H1 (cell line): ENCODE results near the gene TMEM178B. TPM values are rescaled to one million over a fixed set of nuclear protein-coding genes. Genes with fewer than 3 reads are reported as not detected.

Experiments used
- CREB1 ChIP-seq: IDR thresholded peaks from 2 replicates; pipeline ENCODE4 v1.6.1; 2012; ENCODE audit warnings: inconsistent platforms
- FOSL1 ChIP-seq: IDR thresholded peaks from 2 replicates; pipeline ENCODE4 v1.6.1; 2011; ENCODE audit warnings: mild to moderate bottlenecking, low read depth, low read length, moderate library complexity; ENCODE audit not compliant: insufficient read depth
- KDM5A ChIP-seq: fragments of 200-600 bp; IDR thresholded peaks from 2 replicates; pipeline ENCODE4 v1.7.1; 2012; ENCODE audit warnings: mild to moderate bottlenecking, low read length, inconsistent platforms, mixed read lengths
- POLR2A ChIP-seq, 2 experiments: IDR thresholded peaks; 1 replicate in 1 of 2; 2 replicates in 1 of 2; pipeline ENCODE4 v1.6.1; 2011; ENCODE audit warnings: low read depth in 2 of 2, low read length in 2 of 2, mild to moderate bottlenecking in 2 of 2; ENCODE audit errors: control extremely low read depth in 1 of 2
- SIRT6 ChIP-seq: IDR thresholded peaks from one replicate; pipeline ENCODE4 v1.7.1; 2012; ENCODE audit warnings: low read length, inconsistent platforms
- SUZ12 ChIP-seq: fragments of 200-600 bp; sonication (generic); IDR thresholded peaks from 2 replicates; pipeline ENCODE4 v1.6.1; 2012; ENCODE audit warnings: mild to moderate bottlenecking, inconsistent platforms, low read length, moderate library complexity, mixed read lengths
- polyA plus RNA-seq, 7 experiments: library from polyadenylated mRNA; depleted of rRNA in 3 of 7; stranded (reverse) in 5 of 7; unstranded in 2 of 7; fragments of >200 nt in 5 of 7; fragments of 200-250 nt in 2 of 7; gene quantifications; 1 replicate in 5 of 7; 2 replicates in 1 of 7; 4 replicates in 1 of 7; pipeline versions ENCODE4 v1.2.1 to v1.2.3, GENCODE V29; 2011 to 2013; ENCODE audit warnings: missing spikeins in 2 of 7, mixed read lengths in 2 of 7
- total RNA-seq: library from RNA; stranded (reverse); fragmentation: NEBNext Ultra II Directional; extraction: Animal tissue kit (Norgen Biotek cat#: 25700); gene quantifications from 2 replicates; pipeline ENCODE4 v1.2.1, GENCODE V29; 2021
- TF ChIP-seq, protein P1 (sequence below): fragments of 300-600 bp; sonication (generic); IDR thresholded peaks from 2 replicates; pipeline ENCODE4 v1.7.1; 2012; ENCODE audit warnings: low read length, moderate library complexity, mild to moderate bottlenecking, inconsistent platforms; ENCODE audit not compliant: insufficient replicate concordance

The TMEM178B gene
- total and polyA plus RNA-seq, 2 of the 8 experiments (the other 6 are each of a cell fraction or from before 2014, with no cell fraction given), result 5.3 to 18.1 TPM

DNA sequence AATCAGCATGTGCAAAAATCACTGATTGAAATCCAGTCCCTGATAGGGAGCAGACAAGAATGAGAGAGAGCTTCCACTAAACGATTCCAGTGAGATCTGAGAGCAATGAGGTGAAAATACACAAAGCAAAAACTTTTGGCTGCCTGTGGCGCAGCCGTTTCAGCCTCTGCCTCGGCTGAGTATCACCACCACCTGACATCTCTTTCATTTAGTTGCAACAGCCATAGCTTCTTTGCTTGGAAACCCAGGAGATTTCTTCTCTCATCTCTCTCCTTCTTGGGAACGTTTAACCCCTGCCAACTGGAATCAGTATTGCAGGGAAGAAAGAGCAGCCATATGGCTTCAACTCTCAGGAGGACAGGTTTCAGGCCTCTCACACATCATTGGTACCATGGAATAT lies 240.0 kb downstream of the TMEM178B start (continued):
- TF ChIP-seq, protein P1, sequence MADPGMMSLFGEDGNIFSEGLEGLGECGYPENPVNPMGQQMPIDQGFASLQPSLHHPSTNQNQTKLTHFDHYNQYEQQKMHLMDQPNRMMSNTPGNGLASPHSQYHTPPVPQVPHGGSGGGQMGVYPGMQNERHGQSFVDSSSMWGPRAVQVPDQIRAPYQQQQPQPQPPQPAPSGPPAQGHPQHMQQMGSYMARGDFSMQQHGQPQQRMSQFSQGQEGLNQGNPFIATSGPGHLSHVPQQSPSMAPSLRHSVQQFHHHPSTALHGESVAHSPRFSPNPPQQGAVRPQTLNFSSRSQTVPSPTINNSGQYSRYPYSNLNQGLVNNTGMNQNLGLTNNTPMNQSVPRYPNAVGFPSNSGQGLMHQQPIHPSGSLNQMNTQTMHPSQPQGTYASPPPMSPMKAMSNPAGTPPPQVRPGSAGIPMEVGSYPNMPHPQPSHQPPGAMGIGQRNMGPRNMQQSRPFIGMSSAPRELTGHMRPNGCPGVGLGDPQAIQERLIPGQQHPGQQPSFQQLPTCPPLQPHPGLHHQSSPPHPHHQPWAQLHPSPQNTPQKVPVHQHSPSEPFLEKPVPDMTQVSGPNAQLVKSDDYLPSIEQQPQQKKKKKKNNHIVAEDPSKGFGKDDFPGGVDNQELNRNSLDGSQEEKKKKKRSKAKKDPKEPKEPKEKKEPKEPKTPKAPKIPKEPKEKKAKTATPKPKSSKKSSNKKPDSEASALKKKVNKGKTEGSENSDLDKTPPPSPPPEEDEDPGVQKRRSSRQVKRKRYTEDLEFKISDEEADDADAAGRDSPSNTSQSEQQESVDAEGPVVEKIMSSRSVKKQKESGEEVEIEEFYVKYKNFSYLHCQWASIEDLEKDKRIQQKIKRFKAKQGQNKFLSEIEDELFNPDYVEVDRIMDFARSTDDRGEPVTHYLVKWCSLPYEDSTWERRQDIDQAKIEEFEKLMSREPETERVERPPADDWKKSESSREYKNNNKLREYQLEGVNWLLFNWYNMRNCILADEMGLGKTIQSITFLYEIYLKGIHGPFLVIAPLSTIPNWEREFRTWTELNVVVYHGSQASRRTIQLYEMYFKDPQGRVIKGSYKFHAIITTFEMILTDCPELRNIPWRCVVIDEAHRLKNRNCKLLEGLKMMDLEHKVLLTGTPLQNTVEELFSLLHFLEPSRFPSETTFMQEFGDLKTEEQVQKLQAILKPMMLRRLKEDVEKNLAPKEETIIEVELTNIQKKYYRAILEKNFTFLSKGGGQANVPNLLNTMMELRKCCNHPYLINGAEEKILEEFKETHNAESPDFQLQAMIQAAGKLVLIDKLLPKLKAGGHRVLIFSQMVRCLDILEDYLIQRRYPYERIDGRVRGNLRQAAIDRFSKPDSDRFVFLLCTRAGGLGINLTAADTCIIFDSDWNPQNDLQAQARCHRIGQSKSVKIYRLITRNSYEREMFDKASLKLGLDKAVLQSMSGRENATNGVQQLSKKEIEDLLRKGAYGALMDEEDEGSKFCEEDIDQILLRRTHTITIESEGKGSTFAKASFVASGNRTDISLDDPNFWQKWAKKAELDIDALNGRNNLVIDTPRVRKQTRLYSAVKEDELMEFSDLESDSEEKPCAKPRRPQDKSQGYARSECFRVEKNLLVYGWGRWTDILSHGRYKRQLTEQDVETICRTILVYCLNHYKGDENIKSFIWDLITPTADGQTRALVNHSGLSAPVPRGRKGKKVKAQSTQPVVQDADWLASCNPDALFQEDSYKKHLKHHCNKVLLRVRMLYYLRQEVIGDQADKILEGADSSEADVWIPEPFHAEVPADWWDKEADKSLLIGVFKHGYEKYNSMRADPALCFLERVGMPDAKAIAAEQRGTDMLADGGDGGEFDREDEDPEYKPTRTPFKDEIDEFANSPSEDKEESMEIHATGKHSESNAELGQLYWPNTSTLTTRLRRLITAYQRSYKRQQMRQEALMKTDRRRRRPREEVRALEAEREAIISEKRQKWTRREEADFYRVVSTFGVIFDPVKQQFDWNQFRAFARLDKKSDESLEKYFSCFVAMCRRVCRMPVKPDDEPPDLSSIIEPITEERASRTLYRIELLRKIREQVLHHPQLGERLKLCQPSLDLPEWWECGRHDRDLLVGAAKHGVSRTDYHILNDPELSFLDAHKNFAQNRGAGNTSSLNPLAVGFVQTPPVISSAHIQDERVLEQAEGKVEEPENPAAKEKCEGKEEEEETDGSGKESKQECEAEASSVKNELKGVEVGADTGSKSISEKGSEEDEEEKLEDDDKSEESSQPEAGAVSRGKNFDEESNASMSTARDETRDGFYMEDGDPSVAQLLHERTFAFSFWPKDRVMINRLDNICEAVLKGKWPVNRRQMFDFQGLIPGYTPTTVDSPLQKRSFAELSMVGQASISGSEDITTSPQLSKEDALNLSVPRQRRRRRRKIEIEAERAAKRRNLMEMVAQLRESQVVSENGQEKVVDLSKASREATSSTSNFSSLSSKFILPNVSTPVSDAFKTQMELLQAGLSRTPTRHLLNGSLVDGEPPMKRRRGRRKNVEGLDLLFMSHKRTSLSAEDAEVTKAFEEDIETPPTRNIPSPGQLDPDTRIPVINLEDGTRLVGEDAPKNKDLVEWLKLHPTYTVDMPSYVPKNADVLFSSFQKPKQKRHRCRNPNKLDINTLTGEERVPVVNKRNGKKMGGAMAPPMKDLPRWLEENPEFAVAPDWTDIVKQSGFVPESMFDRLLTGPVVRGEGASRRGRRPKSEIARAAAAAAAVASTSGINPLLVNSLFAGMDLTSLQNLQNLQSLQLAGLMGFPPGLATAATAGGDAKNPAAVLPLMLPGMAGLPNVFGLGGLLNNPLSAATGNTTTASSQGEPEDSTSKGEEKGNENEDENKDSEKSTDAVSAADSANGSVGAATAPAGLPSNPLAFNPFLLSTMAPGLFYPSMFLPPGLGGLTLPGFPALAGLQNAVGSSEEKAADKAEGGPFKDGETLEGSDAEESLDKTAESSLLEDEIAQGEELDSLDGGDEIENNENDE, result no peak
- TF ChIP-seq SUZ12, result no peak
- no peak for TF ChIP-seq FOSL1
- no peak for TF ChIP-seq POLR2A (IDR thresholded peaks at IDR 0.05; ENCODE audit: control extremely low read depth in 1 of 2, low read depth in 2 of 2, low read length in 2 of 2)
- no peak for TF ChIP-seq CREB1
- TF ChIP-seq SIRT6, result no peak
- TF ChIP-seq KDM5A, result no peak
